ENCODE results near the gene JAG2.

DNA sequence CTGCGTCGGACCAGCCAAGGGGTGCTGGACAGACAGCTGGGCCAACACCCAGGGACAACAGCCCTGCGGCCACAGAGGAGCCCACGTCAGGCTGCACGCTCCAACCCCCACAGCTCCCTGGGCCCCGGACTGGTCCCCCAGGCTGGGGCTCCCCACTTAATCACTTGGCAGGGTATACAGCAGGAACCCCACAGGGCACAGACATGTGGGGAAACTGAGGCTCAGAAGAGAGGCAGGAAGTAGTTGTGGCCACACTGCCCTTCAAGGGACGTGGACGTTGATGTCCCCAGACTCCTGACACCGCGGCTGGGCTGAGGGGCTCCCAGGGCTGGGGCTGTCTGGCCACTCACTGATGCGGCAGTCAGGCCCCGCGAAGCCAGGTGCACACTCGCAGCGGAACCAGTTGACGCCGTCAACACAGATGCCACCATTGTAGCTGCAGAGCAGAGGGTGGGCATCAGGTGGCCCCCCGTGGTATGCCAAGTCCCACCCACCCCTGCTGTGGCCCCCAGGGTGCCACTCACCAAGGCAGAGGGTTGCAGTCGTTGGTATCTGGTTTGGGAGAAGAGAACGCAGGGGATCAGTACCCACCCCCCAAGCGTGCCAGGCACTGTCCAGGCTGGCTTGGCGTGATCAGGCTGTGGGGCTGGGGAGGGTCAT, 21.5 kb downstream of the JAG2 start:
- TF ChIP-seq, protein P1, sequence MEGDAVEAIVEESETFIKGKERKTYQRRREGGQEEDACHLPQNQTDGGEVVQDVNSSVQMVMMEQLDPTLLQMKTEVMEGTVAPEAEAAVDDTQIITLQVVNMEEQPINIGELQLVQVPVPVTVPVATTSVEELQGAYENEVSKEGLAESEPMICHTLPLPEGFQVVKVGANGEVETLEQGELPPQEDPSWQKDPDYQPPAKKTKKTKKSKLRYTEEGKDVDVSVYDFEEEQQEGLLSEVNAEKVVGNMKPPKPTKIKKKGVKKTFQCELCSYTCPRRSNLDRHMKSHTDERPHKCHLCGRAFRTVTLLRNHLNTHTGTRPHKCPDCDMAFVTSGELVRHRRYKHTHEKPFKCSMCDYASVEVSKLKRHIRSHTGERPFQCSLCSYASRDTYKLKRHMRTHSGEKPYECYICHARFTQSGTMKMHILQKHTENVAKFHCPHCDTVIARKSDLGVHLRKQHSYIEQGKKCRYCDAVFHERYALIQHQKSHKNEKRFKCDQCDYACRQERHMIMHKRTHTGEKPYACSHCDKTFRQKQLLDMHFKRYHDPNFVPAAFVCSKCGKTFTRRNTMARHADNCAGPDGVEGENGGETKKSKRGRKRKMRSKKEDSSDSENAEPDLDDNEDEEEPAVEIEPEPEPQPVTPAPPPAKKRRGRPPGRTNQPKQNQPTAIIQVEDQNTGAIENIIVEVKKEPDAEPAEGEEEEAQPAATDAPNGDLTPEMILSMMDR (IDR thresholded peaks at IDR 0.05; ENCODE audit: insufficient read depth, low read length) = no peak
- TF ChIP-seq SPI1 (IDR thresholded peaks at IDR 0.05; ENCODE audit: borderline replicate concordance, low read depth) (no peak), POLR2AphosphoS5 (IDR thresholded peaks at IDR 0.05; ENCODE audit: low read depth) (no peak), GABPA (IDR thresholded peaks at IDR 0.05; ENCODE audit: low read depth) (no peak)
- TF ChIP-seq, protein P2, sequence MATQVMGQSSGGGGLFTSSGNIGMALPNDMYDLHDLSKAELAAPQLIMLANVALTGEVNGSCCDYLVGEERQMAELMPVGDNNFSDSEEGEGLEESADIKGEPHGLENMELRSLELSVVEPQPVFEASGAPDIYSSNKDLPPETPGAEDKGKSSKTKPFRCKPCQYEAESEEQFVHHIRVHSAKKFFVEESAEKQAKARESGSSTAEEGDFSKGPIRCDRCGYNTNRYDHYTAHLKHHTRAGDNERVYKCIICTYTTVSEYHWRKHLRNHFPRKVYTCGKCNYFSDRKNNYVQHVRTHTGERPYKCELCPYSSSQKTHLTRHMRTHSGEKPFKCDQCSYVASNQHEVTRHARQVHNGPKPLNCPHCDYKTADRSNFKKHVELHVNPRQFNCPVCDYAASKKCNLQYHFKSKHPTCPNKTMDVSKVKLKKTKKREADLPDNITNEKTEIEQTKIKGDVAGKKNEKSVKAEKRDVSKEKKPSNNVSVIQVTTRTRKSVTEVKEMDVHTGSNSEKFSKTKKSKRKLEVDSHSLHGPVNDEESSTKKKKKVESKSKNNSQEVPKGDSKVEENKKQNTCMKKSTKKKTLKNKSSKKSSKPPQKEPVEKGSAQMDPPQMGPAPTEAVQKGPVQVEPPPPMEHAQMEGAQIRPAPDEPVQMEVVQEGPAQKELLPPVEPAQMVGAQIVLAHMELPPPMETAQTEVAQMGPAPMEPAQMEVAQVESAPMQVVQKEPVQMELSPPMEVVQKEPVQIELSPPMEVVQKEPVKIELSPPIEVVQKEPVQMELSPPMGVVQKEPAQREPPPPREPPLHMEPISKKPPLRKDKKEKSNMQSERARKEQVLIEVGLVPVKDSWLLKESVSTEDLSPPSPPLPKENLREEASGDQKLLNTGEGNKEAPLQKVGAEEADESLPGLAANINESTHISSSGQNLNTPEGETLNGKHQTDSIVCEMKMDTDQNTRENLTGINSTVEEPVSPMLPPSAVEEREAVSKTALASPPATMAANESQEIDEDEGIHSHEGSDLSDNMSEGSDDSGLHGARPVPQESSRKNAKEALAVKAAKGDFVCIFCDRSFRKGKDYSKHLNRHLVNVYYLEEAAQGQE (IDR thresholded peaks at IDR 0.05; ENCODE audit: insufficient replicate concordance, low read depth) = no peak

All from HL-60 (cell line).